ENCODE data around the gene METAP2.

Gene METAP2

GRCh38 chr12:95549392-95550084 is 75.6 kb downstream of the METAP2 start:
- DNase-seq (ENCODE audit: low read depth in 2 of 2) = no peak

DNA sequence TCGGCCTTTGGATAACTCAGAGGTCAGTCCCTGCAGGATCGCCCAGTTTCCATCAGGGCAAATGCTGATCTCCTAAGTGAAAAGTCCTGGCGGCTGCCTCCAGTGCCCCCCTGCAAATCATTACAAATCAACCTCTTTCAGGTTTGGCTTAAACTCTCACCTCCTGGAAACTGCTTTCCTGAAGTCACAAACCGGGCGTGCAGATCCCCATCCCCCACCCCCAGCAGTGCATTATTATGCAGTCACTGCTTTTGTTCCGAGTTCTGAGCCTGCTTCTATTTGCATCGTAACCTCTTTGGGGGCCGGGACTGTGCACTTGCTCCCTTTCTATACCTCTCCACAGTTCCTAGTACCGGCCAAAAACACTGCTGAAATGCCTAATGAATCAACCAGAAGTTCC is 77.4 kb downstream of the METAP2 start, which contains the start of gene USP44:
USP44 (minus strand) TSS at position 172 of the 400 bp plus-strand sequence. CDS start 17,220 bp downstream, outside the sequence.
- DNase-seq (ENCODE audit: low read depth in 2 of 2) = no peak

- DNase-seq (ENCODE audit: low read depth in 2 of 2) = no peak
These were observed 78.1 kb downstream of the METAP2 start for GRCh38 chr12:95551913-95552516.

GRCh38 chr12:95553197-95553943 is 79.4 kb downstream of the METAP2 start:
- no peak for DNase-seq (ENCODE audit: low read depth in 2 of 2)

- DNase-seq (ENCODE audit: low read depth in 2 of 2) = no peak
These were observed 80.7 kb downstream of the METAP2 start for GRCh38 chr12:95554532-95555071.

- DNase-seq (ENCODE audit: low read depth in 2 of 2) = no peak
These were observed 83.7 kb downstream of the METAP2 start for GRCh38 chr12:95557625-95558024.

All from stimulated activated CD4-positive, alpha-beta T cell treated with anti-CD3 and anti-CD28 coated beads, Interleukin-12 subunit alpha, Interleukin-12 subunit beta, amount 100 ng/mL, for 24 hours (primary cell).